ENCODE data around the gene JAML. TPM values are rescaled to one million over a fixed set of nuclear protein-coding genes. Genes with fewer than 3 reads are reported as not detected.

JAML gene
- total RNA-seq, 1 experiment from 2014 or later, result 0.30 TPM

GRCh38 chr11:118263695-118264568, 39.1 kb upstream of the JAML start, which contains the start of gene MPZL2:
MPZL2 (minus strand) TSS chr11:118264297; CDS start chr11:118264153, 144 bp downstream.
- ChIA-PET POLR2A (interaction anchor here (0.5 to 2.3 kb wide), 5 partner anchors 9 to 343 kb away, joined by 3 to 10 read pairs (median 6); partner anchors contain the start of genes MPZL3 and PHLDB1), RAD21 (ENCODE audit: low non-redundant PET in 1 of 2, low total read pairs in 2 of 2, uncharacterized antibody in 2 of 2, unreplicated experiment in 2 of 2) (interaction anchor here in 1 of 2 experiments (1.0 kb wide), 1 partner anchor 28 kb away, joined by 4 read pairs; no protein-coding TSS in a partner anchor), CTCF (interaction anchor here (0.6 to 0.9 kb wide), 2 partner anchors 14 to 41 kb away, joined by 3 to 4 read pairs; no protein-coding TSS in a partner anchor)
- intact Hi-C loops (cut with micrococcal nuclease), result no loop called here
- BruUV-seq (replicated peaks), result TSS peak; percentile 69
- Histone ChIP-seq H2AFZ (ENCODE audit: low read depth, low read length, poor library complexity, severe bottlenecking) (peak within 1 kb of the TSS; percentile 59), H4K20me1 (ENCODE audit: insufficient read depth) (no peaks in the 10 kb centered on the region), H3K9me2 (ENCODE audit: insufficient read depth) (no peaks in the 10 kb centered on the region), H3K9me3 (ENCODE audit: control insufficient read depth in 1 of 2, insufficient read depth in 1 of 2, low read depth in 1 of 2, low read length in 2 of 2) (no peaks in the 10 kb centered on the region), H3K27me3 (ENCODE audit: insufficient read depth, low read length) (no peaks in the 10 kb centered on the region), H3K27ac (ENCODE audit: low read depth, low read length) (peak within 1 kb of the TSS; percentile 66), H3K4me3 (replicated peaks in 1 of 2; ENCODE audit: low read depth in 1 of 2, low read length in 2 of 2) (peak within 1 kb of the TSS; percentile 59 to 64), H3K4me1 (ENCODE audit: control insufficient read depth in 1 of 2, insufficient read depth in 2 of 2, low read length in 2 of 2) (peaks cover 14 to 33% of the 10 kb centered on the region in 2 experiments; a peak in 3 of 4 replicates), H3K79me2 (ENCODE audit: insufficient read depth, low read length) (no peaks in the 10 kb centered on the region), H3K9ac (ENCODE audit: low read length) (peak within 1 kb of the TSS; percentile 64), H3K36me3 (ENCODE audit: control insufficient read depth in 1 of 2, insufficient read depth in 2 of 2, low read length in 2 of 2) (peaks cover 0 to 2% of the 10 kb centered on the region in 2 experiments; a peak in 1 of 4 replicates), H3K4me2 (ENCODE audit: low read length) (peak within 1 kb of the TSS; percentile 74)
- ATAC-seq, result peak; percentile 94
- peak; percentile 65 for DNase-seq (ENCODE audit: low read depth, low spot score)
- TF ChIP-seq POLR2AphosphoS5 (IDR thresholded peaks at IDR 0.05; ENCODE audit: low read depth, low read length) (peak; percentile 91), SP1 (IDR thresholded peaks at IDR 0.05; ENCODE audit: low read depth) (peak; percentile 42; the same call in 1 of the 2 replicates), POLR2A (IDR thresholded peaks at IDR 0.05; ENCODE audit: borderline replicate concordance, extremely low read depth, insufficient read depth, insufficient read length) (no peak), REST (IDR thresholded peaks at IDR 0.05; ENCODE audit: low read depth) (no peak), EGR1 (IDR thresholded peaks at IDR 0.05; ENCODE audit: low read depth) (no peak), SRF (IDR thresholded peaks at IDR 0.05; ENCODE audit: low read depth) (no peak), TCF7L2 (IDR thresholded peaks at IDR 0.05; ENCODE audit: borderline replicate concordance, extremely low read depth, insufficient read depth, insufficient read length) (no peak), EZH2 (IDR thresholded peaks at IDR 0.05) (no peak), YY1 (IDR thresholded peaks at IDR 0.05; ENCODE audit: extremely low read depth, insufficient replicate concordance, low read depth, low read length) (no peak), ZFX (IDR thresholded peaks at IDR 0.05) (no peak), MAX (IDR thresholded peaks at IDR 0.05) (peak; percentile 71), JUND (IDR thresholded peaks at IDR 0.05) (peak; percentile 50; the same call in 1 of the 2 replicates), FOSL1 (IDR thresholded peaks at IDR 0.05; ENCODE audit: low read depth) (no peak; the same call in none of the 2 replicates), ZNF274 (IDR thresholded peaks at IDR 0.05; ENCODE audit: low read depth, low read length) (no peak)
- TF ChIP-seq, protein P1, sequence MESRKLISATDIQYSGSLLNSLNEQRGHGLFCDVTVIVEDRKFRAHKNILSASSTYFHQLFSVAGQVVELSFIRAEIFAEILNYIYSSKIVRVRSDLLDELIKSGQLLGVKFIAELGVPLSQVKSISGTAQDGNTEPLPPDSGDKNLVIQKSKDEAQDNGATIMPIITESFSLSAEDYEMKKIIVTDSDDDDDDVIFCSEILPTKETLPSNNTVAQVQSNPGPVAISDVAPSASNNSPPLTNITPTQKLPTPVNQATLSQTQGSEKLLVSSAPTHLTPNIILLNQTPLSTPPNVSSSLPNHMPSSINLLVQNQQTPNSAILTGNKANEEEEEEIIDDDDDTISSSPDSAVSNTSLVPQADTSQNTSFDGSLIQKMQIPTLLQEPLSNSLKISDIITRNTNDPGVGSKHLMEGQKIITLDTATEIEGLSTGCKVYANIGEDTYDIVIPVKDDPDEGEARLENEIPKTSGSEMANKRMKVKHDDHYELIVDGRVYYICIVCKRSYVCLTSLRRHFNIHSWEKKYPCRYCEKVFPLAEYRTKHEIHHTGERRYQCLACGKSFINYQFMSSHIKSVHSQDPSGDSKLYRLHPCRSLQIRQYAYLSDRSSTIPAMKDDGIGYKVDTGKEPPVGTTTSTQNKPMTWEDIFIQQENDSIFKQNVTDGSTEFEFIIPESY (IDR thresholded peaks at IDR 0.05; ENCODE audit: extremely low read depth, insufficient replicate concordance, low read length), result no peak
- TF ChIP-seq, protein P2, sequence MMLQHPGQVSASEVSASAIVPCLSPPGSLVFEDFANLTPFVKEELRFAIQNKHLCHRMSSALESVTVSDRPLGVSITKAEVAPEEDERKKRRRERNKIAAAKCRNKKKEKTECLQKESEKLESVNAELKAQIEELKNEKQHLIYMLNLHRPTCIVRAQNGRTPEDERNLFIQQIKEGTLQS (IDR thresholded peaks at IDR 0.05), result no peak
- TF ChIP-seq, protein P3, sequence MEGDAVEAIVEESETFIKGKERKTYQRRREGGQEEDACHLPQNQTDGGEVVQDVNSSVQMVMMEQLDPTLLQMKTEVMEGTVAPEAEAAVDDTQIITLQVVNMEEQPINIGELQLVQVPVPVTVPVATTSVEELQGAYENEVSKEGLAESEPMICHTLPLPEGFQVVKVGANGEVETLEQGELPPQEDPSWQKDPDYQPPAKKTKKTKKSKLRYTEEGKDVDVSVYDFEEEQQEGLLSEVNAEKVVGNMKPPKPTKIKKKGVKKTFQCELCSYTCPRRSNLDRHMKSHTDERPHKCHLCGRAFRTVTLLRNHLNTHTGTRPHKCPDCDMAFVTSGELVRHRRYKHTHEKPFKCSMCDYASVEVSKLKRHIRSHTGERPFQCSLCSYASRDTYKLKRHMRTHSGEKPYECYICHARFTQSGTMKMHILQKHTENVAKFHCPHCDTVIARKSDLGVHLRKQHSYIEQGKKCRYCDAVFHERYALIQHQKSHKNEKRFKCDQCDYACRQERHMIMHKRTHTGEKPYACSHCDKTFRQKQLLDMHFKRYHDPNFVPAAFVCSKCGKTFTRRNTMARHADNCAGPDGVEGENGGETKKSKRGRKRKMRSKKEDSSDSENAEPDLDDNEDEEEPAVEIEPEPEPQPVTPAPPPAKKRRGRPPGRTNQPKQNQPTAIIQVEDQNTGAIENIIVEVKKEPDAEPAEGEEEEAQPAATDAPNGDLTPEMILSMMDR (IDR thresholded peaks at IDR 0.05 in 2 of 3, conservative IDR thresholded peaks at IDR 0.05 in 1 of 3; ENCODE audit: borderline replicate concordance in 1 of 3, insufficient read depth in 1 of 3, low read depth in 2 of 3, low read length in 2 of 3), result no peak; a peak in 1 of 6 replicates
